Measurements from ENCODE around the gene ISCU.
"Not testable (repeated sequence)": the region's sequence is repeated elsewhere in the genome, so short reads cannot be mapped to it uniquely, and the experiment has no call there.

Gene ISCU

DNA sequence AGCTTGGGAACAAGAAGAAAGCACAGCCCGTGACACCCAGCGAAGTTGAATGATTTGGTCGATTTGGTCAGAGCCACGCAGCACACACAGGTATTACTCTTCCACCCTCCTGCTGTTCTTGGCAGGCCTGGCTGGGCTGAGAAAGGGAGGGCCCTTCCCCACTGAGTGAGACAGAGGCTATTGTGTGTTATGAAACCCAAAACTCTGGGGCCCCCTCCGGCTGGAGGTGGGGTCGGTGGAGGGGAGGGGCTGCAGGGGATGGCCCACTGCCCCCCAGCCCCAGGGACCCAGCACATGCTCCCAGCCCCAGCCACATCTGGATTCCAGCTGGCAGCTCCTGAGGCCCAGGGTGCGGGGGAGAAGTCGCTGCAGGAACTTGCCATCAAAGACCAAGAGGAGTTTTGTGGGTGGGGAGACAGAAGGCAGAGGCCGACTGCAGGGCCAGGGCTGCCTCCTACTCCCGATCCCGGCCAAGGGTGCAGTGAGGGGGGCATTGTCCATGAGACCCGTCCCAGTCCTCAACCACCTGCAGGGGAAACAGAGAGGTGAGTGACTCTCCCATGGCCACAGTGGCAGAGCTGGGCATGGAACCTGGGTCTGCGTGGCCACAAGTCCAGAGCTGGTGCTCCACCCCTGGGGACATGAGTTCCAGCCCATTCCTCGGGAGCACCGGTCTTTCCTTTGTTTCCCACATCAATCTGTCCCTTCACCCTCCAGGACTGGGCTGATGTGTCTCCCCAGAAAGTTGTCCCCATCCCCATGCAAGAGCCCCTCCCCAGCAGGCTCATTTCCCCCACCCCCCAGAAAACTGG, 26.8 kb downstream of the ISCU start:
- Histone ChIP-seq H3K9me3 (ENCODE audit: control insufficient read depth, low read length) (no peaks in the 10 kb centered on the region), H3K27me3 (ENCODE audit: control insufficient read depth, insufficient read depth, low read length, poor library complexity, severe bottlenecking) (no peaks in the 10 kb centered on the region), H3K4me1 (ENCODE audit: control insufficient read depth, insufficient read depth, low read length) (peaks cover 32% of the 10 kb centered on the region), H3K36me3 (ENCODE audit: control insufficient read depth, insufficient read depth, low read length) (no peaks in the 10 kb centered on the region), H3K4me3 (ENCODE audit: insufficient read depth, low read depth, low read length) (no peak overlapping the region), H3K27ac (ENCODE audit: insufficient read depth, low read depth, low read length, poor library complexity, severe bottlenecking) (no peak overlapping the region)
- WGBS, 2 experiments = 40 to 42% methylated on average over 15 of the region's 15 CpGs

DNA sequence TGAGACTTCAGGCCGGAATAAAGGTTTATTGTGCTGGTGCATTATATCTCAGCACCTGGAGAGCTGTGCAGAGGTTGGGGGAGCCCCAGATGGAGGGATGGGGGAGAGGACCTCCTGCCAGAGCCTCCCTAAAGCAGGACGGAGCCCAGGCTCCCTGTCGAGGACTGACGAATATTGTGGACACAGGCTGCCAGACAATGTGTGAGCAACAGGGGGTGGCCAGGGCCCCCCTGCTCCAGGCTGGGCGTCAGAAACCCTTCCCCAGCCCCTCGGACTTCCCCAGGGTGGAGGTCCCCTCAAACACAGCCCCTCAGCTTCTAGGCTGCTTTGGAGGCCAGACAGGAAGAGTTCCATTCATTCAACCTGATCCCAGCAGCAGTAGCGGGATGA, 27.4 kb downstream of the ISCU start:
- Histone ChIP-seq H3K36me3 (ENCODE audit: control insufficient read depth, insufficient read depth, low read length) (no peaks in the 10 kb centered on the region), H3K4me1 (ENCODE audit: control insufficient read depth, insufficient read depth, low read length) (peaks cover 32% of the 10 kb centered on the region), H3K4me3 (ENCODE audit: insufficient read depth, low read depth, low read length) (no peak overlapping the region), H3K27ac (ENCODE audit: insufficient read depth, low read depth, low read length, poor library complexity, severe bottlenecking) (no peak overlapping the region), H3K27me3 (ENCODE audit: control insufficient read depth, insufficient read depth, low read length, poor library complexity, severe bottlenecking) (no peaks in the 10 kb centered on the region), H3K9me3 (ENCODE audit: control insufficient read depth, low read length) (no peaks in the 10 kb centered on the region)
- 67 to 68% methylated on average over 7 of the region's 7 CpGs for WGBS, 2 experiments

GRCh38 chr12:108590463-108590862, 28.1 kb downstream of the ISCU start:
- not testable (repeated sequence) for H3K4me3 ChIP-seq (ENCODE audit: insufficient read depth, low read depth, low read length); H3K27me3 ChIP-seq (ENCODE audit: control insufficient read depth, insufficient read depth, low read length, poor library complexity, severe bottlenecking); H3K9me3 ChIP-seq (ENCODE audit: control insufficient read depth, low read length); H3K27ac ChIP-seq (ENCODE audit: insufficient read depth, low read depth, low read length, poor library complexity, severe bottlenecking); H3K36me3 ChIP-seq (ENCODE audit: control insufficient read depth, insufficient read depth, low read length)
- 93 to 94% methylated on average over 9 of the region's 9 CpGs for WGBS, 2 experiments
- peaks cover 32% of the 10 kb centered on the region for H3K4me1 ChIP-seq (ENCODE audit: control insufficient read depth, insufficient read depth, low read length)

- Histone ChIP-seq H3K4me1 (ENCODE audit: control insufficient read depth, insufficient read depth, low read length) (peaks cover 32% of the 10 kb centered on the region), H3K36me3 (ENCODE audit: control insufficient read depth, insufficient read depth, low read length) (no peaks in the 10 kb centered on the region), H3K9me3 (ENCODE audit: control insufficient read depth, low read length) (no peaks in the 10 kb centered on the region), H3K4me3 (ENCODE audit: insufficient read depth, low read depth, low read length) (no peak overlapping the region), H3K27ac (ENCODE audit: insufficient read depth, low read depth, low read length, poor library complexity, severe bottlenecking) (no peak overlapping the region), H3K27me3 (ENCODE audit: control insufficient read depth, insufficient read depth, low read length, poor library complexity, severe bottlenecking) (no peaks in the 10 kb centered on the region)
- 87 to 89% methylated on average over 22 of the region's 22 CpGs for WGBS, 2 experiments
Measured at GRCh38 chr12:108591267-108591980, 29.0 kb downstream of the ISCU start.

GRCh38 chr12:108592033-108592909, 29.9 kb downstream of the ISCU start:
- Histone ChIP-seq H3K36me3 (ENCODE audit: control insufficient read depth, insufficient read depth, low read length) (no peaks in the 10 kb centered on the region), H3K27ac (ENCODE audit: insufficient read depth, low read depth, low read length, poor library complexity, severe bottlenecking) (no peak overlapping the region), H3K4me1 (ENCODE audit: control insufficient read depth, insufficient read depth, low read length) (peaks cover 34% of the 10 kb centered on the region), H3K9me3 (ENCODE audit: control insufficient read depth, low read length) (no peaks in the 10 kb centered on the region), H3K4me3 (ENCODE audit: insufficient read depth, low read depth, low read length) (no peak overlapping the region), H3K27me3 (ENCODE audit: control insufficient read depth, insufficient read depth, low read length, poor library complexity, severe bottlenecking) (no peaks in the 10 kb centered on the region)
- WGBS, 2 experiments = 96% methylated on average over 25 of the region's 25 CpGs

- H3K36me3 ChIP-seq (ENCODE audit: control insufficient read depth, insufficient read depth, low read length) = no peaks in the 10 kb centered on the region
- no peak overlapping the region for H3K4me3 ChIP-seq (ENCODE audit: insufficient read depth, low read depth, low read length)
- no peak overlapping the region for H3K27ac ChIP-seq (ENCODE audit: insufficient read depth, low read depth, low read length, poor library complexity, severe bottlenecking)
- H3K9me3 ChIP-seq (ENCODE audit: control insufficient read depth, low read length) = no peaks in the 10 kb centered on the region
- H3K27me3 ChIP-seq (ENCODE audit: control insufficient read depth, insufficient read depth, low read length, poor library complexity, severe bottlenecking) = no peaks in the 10 kb centered on the region
- WGBS, 2 experiments = 92 to 96% methylated on average over 10 of the region's 10 CpGs
- H3K4me1 ChIP-seq (ENCODE audit: control insufficient read depth, insufficient read depth, low read length) = peaks cover 26% of the 10 kb centered on the region
Measured at GRCh38 chr12:108594323-108594903, 32.0 kb downstream of the ISCU start.

DNA sequence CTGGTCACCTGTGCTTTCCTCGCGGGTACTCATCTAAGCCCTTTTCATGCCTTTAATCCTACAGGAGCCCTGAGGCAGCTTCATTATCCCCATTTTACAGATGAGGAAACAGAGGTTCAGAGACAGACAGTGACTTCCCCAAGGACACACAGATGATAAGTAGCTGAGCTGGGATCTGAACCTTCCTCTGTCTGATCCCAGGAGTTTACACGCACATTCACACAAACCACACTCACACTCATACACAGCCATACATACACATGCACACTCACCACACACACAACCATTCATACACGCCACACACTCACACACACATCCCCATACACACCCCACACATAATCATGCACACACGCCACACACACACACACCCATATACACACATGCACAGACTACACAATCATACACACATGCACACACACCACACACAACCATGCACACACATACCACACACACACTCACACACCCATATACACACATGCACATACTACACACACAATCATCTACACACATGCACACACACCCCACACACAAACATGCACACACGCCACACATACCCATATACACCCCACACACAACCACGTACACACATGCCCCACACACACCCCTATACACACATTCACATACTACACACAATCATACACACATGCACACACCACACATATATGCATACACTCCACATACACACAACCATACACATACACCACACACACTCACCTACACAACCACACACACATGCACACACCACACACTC, 32.7 kb downstream of the ISCU start:
- no peaks in the 10 kb centered on the region for H3K9me3 ChIP-seq (ENCODE audit: control insufficient read depth, low read length)
- H3K27ac ChIP-seq (ENCODE audit: insufficient read depth, low read depth, low read length, poor library complexity, severe bottlenecking) = no peak overlapping the region
- no peak overlapping the region for H3K4me3 ChIP-seq (ENCODE audit: insufficient read depth, low read depth, low read length)
- H3K36me3 ChIP-seq (ENCODE audit: control insufficient read depth, insufficient read depth, low read length) = no peaks in the 10 kb centered on the region
- H3K27me3 ChIP-seq (ENCODE audit: control insufficient read depth, insufficient read depth, low read length, poor library complexity, severe bottlenecking) = no peaks in the 10 kb centered on the region
- H3K4me1 ChIP-seq (ENCODE audit: control insufficient read depth, insufficient read depth, low read length) = peaks cover 20% of the 10 kb centered on the region
- WGBS, 2 experiments = 86 to 90% methylated on average over 7 of the region's 7 CpGs

DNA sequence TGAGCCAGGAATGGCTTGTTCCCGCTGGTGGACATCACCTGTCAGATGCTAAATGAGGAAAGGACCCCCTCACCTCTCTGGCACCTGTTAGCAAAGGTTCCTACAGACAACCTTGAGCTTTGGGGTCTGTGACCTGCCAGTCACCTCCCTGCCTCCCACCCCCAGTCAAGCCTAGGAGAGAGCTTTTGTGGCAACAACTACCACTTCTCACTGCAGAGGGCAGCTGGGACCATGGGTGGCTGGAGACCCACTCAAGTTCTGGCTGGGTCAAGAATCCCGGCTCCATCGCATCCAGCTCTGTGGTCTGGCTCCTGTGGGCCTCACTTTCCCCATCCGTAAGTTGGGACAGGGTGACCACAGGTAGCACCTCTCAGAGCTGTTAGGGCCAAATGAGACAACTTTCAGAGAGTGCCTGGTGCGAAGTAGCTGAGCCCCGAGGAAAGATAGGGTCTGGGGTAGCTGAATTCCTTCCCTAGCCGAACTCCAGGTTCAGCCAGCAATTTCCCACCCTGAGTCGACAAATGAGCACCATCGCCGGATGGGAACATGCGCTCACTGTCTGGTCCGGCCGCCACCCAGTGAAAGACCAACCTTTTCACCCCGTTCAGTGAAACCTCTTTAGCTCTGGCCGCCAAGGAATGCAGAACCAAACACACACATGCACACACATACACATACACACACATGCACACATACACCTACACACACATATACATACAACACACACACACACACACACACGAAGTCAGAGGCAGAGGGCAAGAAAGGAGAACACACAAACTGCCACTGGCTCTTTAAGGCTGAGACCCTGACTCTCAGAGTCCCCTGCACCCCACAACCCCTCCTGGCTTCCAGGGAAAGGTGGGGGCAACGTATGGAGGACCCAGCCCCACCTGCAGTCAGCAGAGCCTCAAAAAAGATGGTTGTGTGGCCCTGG, 33.6 kb downstream of the ISCU start:
- H3K4me3 ChIP-seq (ENCODE audit: insufficient read depth, low read depth, low read length) = no peak overlapping the region
- 85 to 87% methylated on average over 17 of the region's 17 CpGs for WGBS, 2 experiments
- no peaks in the 10 kb centered on the region for H3K27me3 ChIP-seq (ENCODE audit: control insufficient read depth, insufficient read depth, low read length, poor library complexity, severe bottlenecking)
- H3K9me3 ChIP-seq (ENCODE audit: control insufficient read depth, low read length) = no peaks in the 10 kb centered on the region
- H3K36me3 ChIP-seq (ENCODE audit: control insufficient read depth, insufficient read depth, low read length) = no peaks in the 10 kb centered on the region
- H3K27ac ChIP-seq (ENCODE audit: insufficient read depth, low read depth, low read length, poor library complexity, severe bottlenecking) = no peak overlapping the region
- peaks cover 20% of the 10 kb centered on the region for H3K4me1 ChIP-seq (ENCODE audit: control insufficient read depth, insufficient read depth, low read length)

Data from ectodermal cell (in vitro differentiated cells).